T47D (cell line): Measurements from ENCODE around the gene WSCD2.

Source experiments
- DNase-seq, 2 experiments: peaks; one replicate each; pipeline versions ENCODE4 v3.0.0 to v3.0.0-alpha.2; 2011 to 2012; ENCODE audit warnings: low read depth in 1 of 2, low spot score in 1 of 2
- JUND ChIP-seq: IDR thresholded peaks from 2 replicates; pipeline ENCODE4 v1.6.1; 2012; ENCODE audit warnings: low read depth
- in situ Hi-C: cut with HindIII; loops from 2 replicates; pipeline ENCODE4 v1.10.0; 2016; ENCODE audit warnings: low sequenced_read_pairs, low pct_unique_long_range_greater_than_20kb

Gene WSCD2

GRCh38 chr12:108231109-108231905 lies 102.2 kb downstream of the WSCD2 start:
- in situ Hi-C loops, result no loop called here
- no peak for DNase-seq

GRCh38 chr12:108231909-108232434 lies 102.9 kb downstream of the WSCD2 start:
- DNase-seq, result no peak
- in situ Hi-C loops, result no loop called here
- no peak for TF ChIP-seq JUND

More at GRCh38 chr12:108231109-108231905, 102.2 kb downstream of the WSCD2 start:
- no peak for TF ChIP-seq JUND

- TF ChIP-seq JUND, result no peak
- in situ Hi-C loops, result no loop called here
- DNase-seq, result peak in 1 of 2 experiments; percentile 46
These were observed 103.5 kb downstream of the WSCD2 start for GRCh38 chr12:108232565-108232964.

- in situ Hi-C loops, result no loop called here
- DNase-seq, result peak in 1 of 2 experiments; percentile 24
- TF ChIP-seq JUND, result no peak
These were observed 105.1 kb downstream of the WSCD2 start for GRCh38 chr12:108234158-108234557.

- TF ChIP-seq JUND, result no peak
- DNase-seq, result no peak
- in situ Hi-C loops, result no loop called here
These were observed 106.3 kb downstream of the WSCD2 start for GRCh38 chr12:108235197-108235984.

- DNase-seq, result no peak
- in situ Hi-C loops, result no loop called here
- no peak for TF ChIP-seq JUND
These were observed 106.8 kb downstream of the WSCD2 start for GRCh38 chr12:108235985-108236263.

- in situ Hi-C loops, result no loop called here
- DNase-seq, result no peak
- no peak for TF ChIP-seq JUND
These were observed 107.3 kb downstream of the WSCD2 start for GRCh38 chr12:108236366-108236765.

- TF ChIP-seq JUND, result no peak
- no peak for DNase-seq
- in situ Hi-C loops, result no loop called here
These were observed 108.2 kb downstream of the WSCD2 start for GRCh38 chr12:108237272-108237671.

- TF ChIP-seq JUND, result no peak
- no peak for DNase-seq
- in situ Hi-C loops, result no loop called here
These were observed 109.4 kb downstream of the WSCD2 start for GRCh38 chr12:108238474-108238873.

- TF ChIP-seq JUND, result no peak
- in situ Hi-C loops, result no loop called here
- DNase-seq, result no peak
These were observed 110.3 kb downstream of the WSCD2 start for GRCh38 chr12:108239378-108239777.

GRCh38 chr12:108240027-108240785 lies 111.1 kb downstream of the WSCD2 start:
- no peak for DNase-seq
- TF ChIP-seq JUND, result no peak
- in situ Hi-C loops, result no loop called here

GRCh38 chr12:108240928-108241327 lies 111.8 kb downstream of the WSCD2 start:
- no peak for TF ChIP-seq JUND
- in situ Hi-C loops, result no loop called here
- DNase-seq, result no peak
